COLO829 (cell line): ENCODE results near the gene VPS54.
"Not testable (repeated sequence)": the region's sequence is repeated elsewhere in the genome, so short reads cannot be mapped to it uniquely, and the experiment has no call there.

Source experiments
- DNase-seq: peaks from one replicate; pipeline ENCODE4 v3.0.0; 2012; ENCODE audit warnings: low spot score

Gene VPS54

DNA sequence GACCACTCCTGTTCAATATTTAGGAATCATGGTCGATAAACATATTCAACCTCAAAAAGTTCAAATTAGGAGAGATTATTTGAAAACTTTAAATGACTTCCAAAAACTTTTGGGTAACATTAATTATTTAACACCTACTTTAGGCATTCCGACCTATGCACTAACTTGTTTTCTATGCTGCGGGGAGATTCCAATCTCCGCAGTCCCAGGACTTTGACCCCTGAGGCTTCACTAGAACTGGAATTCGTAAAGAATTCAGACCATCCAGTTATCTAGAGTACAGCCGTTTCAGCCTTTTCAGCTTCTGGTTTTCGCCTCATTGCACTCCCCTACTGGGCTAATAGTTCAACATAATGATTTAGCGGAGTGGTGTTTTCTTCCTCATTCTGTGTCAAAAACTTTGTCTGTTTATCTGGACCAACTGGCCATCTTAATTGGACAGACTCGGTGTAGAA is 26.1 kb downstream of the VPS54 start:
- DNase-seq: not testable (repeated sequence)

DNA sequence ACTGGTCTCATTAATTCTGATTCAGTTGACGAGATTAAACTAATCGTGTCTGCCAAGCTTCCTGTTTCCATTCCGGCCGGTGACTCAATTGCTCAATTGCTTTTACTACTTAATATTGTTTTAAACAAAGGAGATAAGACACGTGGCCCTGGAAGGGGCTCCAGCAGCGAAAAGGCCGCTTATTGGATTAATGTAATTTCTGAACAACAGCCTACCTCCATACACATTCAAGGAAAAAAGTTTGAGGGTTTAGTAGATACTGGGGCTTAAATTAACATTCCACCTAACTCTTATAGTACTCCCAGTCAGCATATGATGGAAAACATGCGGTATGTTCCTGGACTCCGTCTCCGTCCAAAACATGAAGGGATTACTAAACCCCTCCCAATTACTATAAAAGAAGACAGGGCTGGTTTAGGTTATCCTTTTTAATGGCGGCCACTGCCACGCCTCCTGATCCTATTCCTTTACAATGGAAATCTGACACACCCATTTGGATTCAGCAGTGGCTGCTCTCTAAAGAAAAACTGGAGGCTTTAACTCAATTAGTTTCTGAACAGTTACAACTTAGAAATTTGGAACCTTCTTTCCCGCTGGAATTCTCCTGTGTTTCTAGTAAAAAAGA is 27.1 kb downstream of the VPS54 start:
- DNase-seq: no peak

DNA sequence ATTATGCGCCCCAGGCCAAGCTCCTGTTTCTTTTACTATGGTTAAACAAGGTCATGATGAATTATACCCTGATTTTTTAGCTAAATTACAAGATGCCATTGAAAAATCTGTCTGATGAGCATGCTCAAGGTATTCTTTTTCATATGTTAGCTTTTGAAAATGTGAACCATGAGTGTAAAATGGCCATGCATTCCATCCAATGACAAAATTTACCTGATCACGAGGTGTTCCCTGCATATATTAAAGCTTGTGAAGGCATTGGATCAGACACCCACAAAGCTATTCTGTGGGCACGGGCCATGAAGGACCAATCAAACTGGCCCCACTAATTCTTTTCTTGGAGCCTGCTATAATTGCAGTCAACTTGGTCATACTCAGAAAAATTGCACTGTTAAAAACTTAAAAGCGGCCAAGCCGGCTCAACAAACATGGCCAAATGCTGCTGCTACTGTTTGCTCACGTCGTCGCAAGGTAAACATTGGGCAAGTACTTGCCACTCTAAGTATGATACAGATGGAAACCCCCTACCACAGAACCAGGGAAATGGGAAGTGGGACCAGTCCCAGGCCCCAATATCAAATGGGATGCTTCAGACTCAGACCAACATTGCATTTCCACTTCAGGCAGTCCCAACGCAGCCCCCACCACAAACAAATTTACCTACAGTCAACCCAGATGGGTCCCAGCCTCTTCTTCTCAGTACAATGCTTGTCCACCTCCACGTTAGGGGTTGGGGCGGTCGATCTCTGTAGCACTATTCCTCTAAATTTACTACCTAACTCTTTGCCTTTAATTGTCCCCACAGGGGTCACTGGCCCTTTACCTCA is 27.8 kb downstream of the VPS54 start:
- DNase-seq: not testable (repeated sequence)

DNA sequence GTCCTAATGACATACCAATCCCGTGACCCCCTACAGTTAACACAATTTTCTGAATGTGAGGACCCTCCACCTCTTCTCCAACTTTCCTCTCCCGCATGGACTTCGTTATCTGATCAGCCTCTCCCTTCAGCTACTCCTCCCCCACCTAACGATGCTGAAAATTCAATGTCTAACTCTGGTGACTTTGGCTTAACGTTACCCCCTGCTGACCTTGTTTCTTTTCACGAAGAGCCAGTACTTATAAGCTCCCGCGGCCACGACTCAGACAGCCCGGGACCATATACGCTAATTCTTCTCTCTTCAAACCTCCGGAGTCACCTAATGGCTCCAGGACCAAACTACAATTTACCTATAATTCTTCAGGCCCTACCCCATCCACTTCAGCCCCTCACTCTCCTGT is 29.2 kb downstream of the VPS54 start:
- no peak for DNase-seq

DNA sequence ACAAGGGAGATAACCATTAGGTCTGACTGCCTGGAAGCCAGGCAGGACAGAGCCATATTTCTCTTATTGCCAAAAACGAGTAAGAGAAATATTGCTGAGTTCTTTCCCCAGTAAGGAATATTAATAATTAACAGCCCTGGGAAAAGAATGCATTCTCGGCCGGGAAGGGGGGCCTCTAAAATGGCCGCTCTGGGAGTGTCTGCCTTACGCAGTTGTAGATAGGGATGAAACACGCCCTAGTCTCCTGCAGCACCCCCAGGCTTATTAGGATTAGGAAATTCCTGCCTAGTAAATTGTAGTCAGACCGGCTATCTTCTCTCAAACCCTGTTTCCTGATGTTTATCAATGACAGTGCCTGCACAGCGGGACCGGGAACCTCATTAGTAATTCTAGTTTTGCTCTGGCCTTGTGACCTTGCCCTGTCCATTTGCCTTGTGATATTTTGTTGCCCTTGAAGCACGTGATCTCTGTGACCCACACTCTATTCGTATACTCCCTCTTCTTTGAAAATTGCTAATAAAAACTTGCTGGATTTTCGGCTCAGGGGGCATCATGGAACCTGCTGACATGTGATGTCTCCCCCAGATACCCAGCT is 30.3 kb downstream of the VPS54 start:
- not testable (repeated sequence) for DNase-seq

DNA sequence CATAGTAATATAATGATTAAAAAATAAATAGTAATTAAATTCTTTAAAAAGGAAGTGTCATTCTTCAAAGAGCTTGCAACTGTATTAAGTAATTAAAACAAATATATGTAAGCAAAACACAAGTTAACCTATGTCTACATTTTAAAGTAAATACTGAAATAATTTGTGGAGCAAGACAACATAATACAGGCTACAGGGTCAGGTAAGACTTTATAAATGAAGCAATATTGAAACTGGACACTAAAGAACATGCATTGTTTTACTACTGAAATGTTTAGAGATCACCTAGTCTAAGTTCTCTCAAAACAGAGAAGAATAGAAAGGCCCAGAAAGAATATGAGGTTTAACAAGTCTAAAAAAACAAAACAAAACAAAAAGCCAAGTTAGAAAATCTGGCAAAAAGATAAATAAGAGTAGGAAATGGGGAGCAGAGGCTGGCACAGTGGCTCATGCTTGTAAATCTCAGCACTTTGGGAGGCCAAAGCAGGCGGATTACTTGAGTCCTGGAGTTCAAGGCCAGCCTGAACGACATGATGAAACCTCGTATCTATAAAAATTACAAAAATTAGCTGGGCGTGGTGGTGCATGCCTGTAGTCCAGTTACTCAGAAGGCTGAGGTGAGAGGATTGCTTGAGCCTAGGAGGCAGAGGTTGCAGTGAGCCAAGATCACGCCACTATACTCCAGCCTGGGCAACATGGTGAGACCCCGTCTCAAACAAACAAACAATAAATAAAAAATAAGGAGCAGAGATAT is 34.4 kb downstream of the VPS54 start:
- DNase-seq: no peak

DNA sequence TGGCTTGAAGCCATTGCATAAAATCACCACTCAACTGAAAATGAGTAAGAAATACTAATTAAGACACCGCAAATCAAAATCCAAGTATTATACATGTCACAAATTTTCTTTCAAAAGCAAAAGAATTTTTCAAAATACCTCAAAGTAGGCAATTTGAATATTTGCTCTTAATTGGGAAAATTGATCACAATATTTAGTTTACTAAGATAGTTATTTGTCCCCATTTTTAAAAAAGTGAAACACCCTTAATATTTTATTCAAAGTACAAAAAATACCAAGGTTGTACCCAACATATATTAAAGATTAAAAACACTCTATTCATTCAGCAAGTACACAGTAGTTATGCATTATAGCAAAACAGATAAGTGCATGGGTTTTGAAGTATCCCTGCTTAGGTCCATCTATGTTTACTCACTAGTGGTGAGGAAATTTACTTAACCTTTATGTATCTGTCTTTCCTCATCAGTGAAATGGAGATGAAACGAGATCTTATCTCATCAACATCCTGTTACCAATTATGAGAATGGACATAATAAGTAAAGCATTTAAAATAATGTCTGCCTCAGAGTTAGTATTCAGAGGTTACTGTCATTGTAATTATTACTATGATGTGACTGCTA is 35.1 kb downstream of the VPS54 start:
- DNase-seq: no peak

DNA sequence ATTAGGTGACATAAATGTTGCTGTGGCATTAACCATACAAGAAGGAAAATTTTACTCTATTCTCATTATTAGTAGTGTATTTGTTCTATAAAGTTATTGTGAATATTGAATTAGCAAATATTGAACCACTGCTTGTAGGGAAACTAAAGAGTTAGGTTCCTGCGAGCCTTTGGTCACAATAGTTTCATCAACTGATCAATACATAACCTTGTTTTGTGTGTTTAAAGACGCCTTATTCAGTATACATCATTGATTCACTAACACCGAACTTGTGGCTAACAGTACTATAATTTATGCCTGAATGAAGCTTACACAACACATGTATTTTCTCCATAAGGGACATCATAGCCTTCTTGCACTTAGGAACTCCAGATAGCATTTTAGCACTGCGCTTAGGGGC is 36.9 kb downstream of the VPS54 start:
- no peak for DNase-seq

DNA sequence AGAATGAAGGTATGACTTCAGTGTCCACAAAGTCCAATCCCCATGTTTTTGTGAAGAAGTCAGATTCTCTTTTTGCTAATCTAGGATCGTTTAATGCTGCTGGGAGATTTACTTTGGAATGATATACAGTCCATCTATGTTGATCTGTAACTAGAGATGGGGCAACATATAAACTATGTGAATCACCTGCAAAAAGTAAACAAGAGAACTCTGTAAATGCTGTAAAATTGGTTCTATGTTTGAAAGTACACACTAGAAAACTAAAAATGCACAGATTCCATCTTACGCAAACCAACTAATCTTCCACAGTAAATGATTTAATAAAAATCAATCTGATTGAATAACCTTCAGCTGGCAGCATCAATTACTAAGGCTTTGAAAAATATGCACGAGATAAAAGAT is 37.5 kb downstream of the VPS54 start:
- no peak for DNase-seq

DNA sequence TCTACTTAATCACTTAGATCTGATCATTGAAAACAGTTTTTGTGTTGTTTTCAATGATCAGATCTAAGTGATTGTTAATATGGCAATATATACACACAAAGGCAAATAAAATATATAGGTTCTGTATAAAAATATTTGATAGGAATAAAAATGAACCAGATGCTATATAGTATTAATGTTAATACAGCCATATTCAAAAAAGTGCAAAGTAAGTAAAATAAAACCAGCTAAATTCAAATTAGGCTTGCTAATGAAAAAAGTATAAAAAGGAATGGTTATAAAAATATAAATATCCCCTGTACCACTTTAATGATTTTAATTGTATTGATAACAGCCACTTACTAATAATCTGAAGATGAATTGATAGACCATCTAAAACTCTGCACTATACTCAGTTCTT is 38.4 kb downstream of the VPS54 start:
- DNase-seq: no peak

DNA sequence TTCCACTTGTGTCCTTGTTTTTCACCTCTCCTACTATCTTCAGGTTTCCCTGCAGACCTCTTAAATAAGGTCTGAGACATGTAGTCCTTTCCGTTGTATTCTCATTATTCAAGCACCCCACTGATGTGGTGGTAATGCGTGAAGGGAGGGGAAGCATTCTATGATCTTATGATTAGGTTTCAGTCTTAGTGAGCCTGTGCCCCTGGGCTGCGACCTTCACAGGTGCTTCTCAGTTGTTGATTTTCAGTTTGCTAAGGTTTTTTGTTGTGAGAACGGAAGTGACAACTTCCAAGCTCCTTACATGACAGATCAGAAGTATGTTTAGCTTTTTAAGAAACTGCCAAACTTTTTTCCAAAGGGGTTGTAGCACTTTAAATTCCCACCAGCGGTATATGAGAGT is 41.3 kb downstream of the VPS54 start:
- DNase-seq: no peak

DNA sequence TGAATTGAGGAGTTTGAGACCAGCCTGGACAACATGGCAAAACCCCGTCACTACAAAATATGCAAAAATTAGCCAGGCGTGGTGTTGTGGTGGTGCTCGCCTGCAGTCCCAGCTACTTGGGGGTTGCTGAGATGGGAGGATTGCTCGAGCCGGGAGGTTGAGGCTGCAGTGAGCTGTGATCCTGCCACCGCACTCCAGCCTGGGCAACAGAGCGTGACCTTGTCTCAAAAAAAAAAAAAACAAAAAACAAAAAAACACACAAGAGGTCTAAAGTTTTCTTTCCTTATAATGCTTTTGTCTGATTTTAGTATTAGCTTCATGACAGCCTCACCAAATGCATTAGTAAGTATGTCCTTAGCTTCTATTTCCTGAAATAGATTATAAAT is 43.1 kb downstream of the VPS54 start:
- no peak for DNase-seq

DNA sequence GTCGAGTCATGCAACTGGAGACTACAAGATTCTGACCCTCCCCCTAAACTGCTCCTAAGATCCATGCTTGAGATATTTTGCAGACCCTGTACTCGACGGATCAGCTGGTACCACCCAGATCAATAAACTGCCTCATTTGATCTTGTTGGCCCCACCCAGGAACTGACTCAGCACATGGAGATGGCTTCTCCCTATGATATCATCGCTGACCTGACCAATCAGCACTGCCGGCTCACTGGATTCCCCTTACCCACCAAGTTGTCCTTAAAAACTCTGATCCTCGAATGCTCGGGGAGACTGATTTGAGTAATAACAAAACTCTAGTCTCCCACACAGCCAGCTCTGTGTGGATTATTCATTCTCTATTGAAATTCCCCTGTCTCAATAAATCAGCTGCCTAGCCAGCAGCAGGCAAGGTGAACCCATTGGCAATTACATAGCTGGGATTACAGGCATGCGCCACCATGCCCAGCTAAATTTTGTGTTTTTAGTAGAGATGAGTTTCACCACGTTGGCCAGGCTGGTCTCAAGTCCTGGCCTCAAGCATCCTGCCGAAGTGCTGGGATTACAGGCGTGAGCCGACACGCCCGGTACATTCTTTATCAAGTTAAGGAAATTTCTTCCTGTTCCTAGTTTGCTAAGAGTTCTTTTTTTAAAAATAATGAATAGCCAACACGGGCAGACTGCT is 43.6 kb downstream of the VPS54 start:
- no peak for DNase-seq

DNA sequence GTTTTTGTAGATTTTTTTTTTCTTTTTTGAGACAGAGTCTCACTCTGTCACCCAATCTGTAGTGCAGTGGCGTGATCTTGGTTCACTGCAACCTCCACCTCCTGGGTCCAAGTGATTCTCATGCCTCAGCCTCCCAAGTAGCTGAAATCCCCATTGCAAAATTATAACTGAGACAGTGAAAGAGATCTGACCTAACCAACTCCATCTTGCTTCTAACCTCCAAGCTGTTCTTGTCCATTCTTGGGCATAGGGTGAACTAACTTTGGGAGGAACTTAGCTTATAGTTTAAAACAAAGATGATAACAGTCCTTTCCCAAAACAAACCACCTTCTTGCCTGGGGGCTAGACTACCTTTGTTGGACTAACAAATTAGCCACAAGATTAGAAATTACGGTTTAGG is 44.2 kb downstream of the VPS54 start:
- not testable (repeated sequence) for DNase-seq

DNA sequence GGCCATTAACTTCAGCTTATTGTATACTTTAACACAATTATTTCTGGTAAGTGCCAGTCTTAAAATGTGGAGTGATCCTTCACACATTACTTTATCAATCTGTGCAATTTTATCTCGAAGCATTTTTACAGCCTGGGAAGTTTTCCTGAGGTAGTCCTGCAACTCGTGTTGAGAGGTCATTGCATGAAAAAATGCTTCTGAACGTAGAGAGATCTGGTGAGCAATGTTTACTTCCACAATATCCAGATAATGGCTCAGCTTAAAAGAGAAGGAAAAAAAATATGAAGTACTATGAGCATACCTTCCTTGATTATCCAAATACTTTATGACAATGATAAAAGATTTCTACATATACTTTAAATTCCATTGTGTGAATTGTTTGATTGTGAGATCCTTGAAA is 57.0 kb downstream of the VPS54 start:
- no peak for DNase-seq

DNA sequence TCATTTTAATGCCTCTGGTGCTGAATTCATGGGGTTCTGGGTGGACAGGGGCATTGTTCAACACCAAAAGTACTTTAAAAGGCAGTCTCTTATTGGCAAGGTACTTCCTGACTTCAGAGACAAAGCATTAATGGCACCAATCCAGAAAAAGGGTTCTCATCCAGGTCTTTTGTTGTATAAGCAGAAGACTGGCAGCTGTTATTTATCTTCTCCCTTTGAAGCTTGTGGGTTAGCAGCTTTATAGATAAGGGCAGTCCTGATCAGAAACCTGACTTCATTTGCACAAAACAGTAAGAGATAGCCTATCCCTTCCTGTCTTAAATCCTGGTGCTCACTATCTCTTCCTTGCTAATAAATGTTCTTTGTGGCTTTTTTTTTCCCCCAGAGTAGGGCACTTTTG is 68.8 kb downstream of the VPS54 start:
- no peak for DNase-seq

DNA sequence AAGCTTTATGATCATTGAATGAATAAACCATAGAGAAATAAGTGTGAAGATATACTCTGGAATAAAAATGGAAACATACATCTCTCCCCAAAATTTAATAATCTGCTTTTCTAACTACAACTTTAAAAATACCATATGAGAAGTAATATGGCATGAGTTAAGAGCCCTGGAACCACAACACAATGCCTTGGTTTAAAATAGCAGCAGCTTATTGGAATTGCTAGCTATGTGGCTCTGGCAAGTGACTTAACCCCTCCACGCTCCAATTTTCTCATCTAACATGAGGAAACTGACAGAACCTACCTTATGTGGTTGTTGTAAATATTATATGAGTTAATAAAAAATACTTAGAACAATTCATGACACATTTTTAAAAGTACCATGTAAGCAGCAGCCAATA is 76.4 kb downstream of the VPS54 start:
- no peak for DNase-seq

DNA sequence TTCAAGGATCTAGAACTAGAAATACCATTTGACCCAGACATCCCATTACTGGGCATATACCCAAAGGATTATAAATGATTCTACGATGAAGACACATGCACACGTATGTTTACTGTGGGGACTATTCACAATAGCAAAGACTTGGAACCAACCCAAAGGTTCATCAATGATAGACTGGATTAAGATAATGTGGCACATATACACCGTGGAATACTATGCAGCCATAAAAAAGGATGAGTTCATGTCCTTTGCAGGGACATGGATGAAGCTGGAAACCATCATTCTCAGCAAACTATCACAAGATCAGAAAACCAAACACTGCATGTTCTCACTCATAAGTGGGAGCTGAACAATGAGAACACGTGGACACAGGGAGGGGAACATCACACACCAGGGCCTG is 87.1 kb downstream of the VPS54 start:
- not testable (repeated sequence) for DNase-seq

DNA sequence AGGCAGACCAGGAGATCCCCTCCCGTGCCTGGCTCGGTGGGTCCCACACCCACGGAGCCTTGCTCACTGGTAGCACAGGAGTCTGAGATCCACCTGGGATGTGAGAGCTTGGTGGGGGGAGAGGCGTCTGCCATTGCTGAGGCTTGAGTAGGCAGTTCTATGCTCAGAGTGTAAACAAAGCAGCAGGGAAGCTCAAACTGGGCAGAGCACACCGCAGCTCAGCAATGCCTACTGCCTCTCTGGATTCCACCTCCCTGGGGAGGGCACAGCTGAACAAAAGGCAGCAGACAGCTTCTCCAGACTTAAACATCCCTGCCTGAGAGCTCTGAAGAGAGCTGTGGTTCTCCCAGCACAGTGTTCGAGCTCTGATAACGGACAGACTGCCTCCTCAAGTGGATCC is 92.4 kb downstream of the VPS54 start:
- no peak for DNase-seq

DNA sequence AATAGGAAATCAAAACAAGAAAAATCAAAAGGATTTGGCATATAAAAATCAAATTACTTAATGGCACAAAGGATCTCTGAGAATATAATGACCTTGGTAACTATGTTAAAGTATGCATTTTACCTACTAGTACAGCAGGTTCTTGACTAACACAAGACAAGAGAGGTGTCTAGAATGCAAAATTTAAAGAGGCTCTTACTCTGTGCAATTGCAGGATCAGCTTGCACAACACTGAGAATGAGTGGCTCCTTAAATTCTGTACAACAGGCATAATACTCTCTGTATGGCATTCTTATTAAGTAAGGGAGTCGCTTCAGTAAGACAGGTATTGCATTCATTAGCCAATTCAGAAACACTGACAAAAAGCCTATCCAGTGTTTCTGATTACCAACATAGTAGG is 104.9 kb downstream of the VPS54 start:
- no peak for DNase-seq

DNA sequence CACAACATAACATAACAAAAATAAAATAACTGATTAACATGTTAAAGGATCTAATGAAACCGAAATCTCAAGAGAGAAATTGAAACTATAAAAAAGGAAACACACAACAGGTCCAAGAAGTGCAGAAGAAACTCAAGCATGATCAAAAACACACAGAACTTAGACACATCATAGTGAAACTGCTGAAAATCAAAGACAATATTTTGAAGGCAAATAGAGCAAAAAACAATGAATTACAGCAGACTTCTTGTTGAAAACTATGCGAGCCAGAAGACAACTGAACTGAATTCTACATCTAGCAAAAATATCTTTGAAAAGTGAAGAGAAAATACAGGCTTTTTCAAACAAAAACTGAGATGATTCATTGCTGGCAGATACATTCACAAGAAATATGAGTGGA is 116.2 kb downstream of the VPS54 start:
- no peak for DNase-seq

DNA sequence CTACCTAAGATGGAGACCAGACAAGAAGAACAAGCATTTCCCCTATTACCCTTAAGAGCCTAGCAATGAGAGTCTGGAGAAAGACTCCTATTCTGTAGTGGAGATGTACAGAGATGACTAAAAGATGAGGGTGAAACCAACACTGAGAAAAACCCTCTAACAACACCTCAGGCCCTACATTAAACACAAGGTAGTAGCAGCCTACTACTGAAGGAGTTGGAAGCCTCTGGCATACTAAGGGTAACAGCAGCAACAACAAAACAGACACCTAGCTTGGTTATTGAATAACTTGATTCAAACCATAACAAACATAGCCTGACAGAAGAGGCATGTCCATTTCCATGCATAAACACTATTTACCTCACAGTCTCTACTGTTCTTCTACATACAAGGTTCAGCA is 117.1 kb downstream of the VPS54 start:
- DNase-seq: no peak
